Measurements from ENCODE around the gene HOXB9.

GRCh38 chr17:48592057-48592514, 34.1 kb downstream of the HOXB9 start:
- TF ChIP-seq POLR2A (IDR thresholded peaks at IDR 0.05) = no peak
- no peak for TF ChIP-seq CTCF (IDR thresholded peaks at IDR 0.05 in 4 of 5, conservative IDR thresholded peaks at IDR 0.05 in 1 of 5)

Data from gastrocnemius medialis (tissue), 4 donors.